Mesenchymal stem cell (in vitro differentiated cells and primary cell): ENCODE measurements around the gene EIF4EBP3.
"Not testable (repeated sequence)": the region's sequence is repeated elsewhere in the genome, so short reads cannot be mapped to it uniquely, and the experiment has no call there.

Experiments used
- DNase-seq: peaks from one replicate; pipeline ENCODE4 v3.0.0-alpha.2; 2013
- H2AFZ ChIP-seq: one replicate; pipeline ENCODE4 v1.6.1; 2013; ENCODE audit warnings: low read depth, mild to moderate bottlenecking, control low read depth, inconsistent platforms, low read length, moderate library complexity
- H2AK5ac ChIP-seq: 2 replicates; pipeline ENCODE4 v1.6.1; 2013; ENCODE audit warnings: low read length, moderate library complexity, mild to moderate bottlenecking, inconsistent platforms; ENCODE audit not compliant: severe bottlenecking
- H2BK120ac ChIP-seq: one replicate; pipeline ENCODE4 v1.6.1; 2013; ENCODE audit warnings: low read depth, mild to moderate bottlenecking, inconsistent platforms, low read length, moderate library complexity
- H2BK12ac ChIP-seq, 2 experiments: one replicate each; pipeline ENCODE4 v1.6.1; 2013; ENCODE audit warnings: inconsistent platforms in 2 of 2, low read length in 2 of 2, mild to moderate bottlenecking in 2 of 2, moderate library complexity in 2 of 2, control low read depth in 1 of 2
- H2BK15ac ChIP-seq: one replicate; pipeline ENCODE4 v1.6.1; 2013; ENCODE audit warnings: mild to moderate bottlenecking, low read depth, inconsistent platforms; ENCODE audit not compliant: poor library complexity, severe bottlenecking
- H2BK5ac ChIP-seq: 2 replicates; pipeline ENCODE4 v1.6.1; 2013; ENCODE audit warnings: low read depth, mild to moderate bottlenecking, low read length, control low read depth, inconsistent platforms; ENCODE audit not compliant: poor library complexity, severe bottlenecking
- H3K14ac ChIP-seq, 2 experiments: one replicate each; pipeline ENCODE4 v1.6.1; 2013; ENCODE audit warnings: inconsistent platforms in 2 of 2, low read length in 2 of 2, control low read depth in 1 of 2, mild to moderate bottlenecking in 1 of 2, moderate library complexity in 1 of 2
- H3K18ac ChIP-seq, 2 experiments: one replicate each; pipeline ENCODE4 v1.6.1; 2013; ENCODE audit warnings: inconsistent platforms in 2 of 2, low read length in 2 of 2, control low read depth in 1 of 2, low read depth in 1 of 2, mild to moderate bottlenecking in 1 of 2
- H3K23ac ChIP-seq, 2 experiments: one replicate each; pipeline ENCODE4 v1.6.1; 2013; ENCODE audit warnings: inconsistent platforms in 2 of 2, low read length in 2 of 2, mild to moderate bottlenecking in 2 of 2, moderate library complexity in 2 of 2, control low read depth in 1 of 2
- H3K27ac ChIP-seq: 2 replicates; pipeline ENCODE4 v1.5.1; 2013; ENCODE audit warnings: mild to moderate bottlenecking, moderate library complexity, low read length, control low read depth, inconsistent platforms; ENCODE audit not compliant: poor library complexity, severe bottlenecking
- H3K27me3 ChIP-seq, 2 experiments: 2 replicates each; pipeline versions ENCODE4 v1.6.1 to v1.7.0; 2013; ENCODE audit warnings: low read length in 2 of 2, mild to moderate bottlenecking in 2 of 2, moderate library complexity in 2 of 2, control low read depth in 1 of 2, inconsistent platforms in 1 of 2; ENCODE audit not compliant: control insufficient read depth in 1 of 2, insufficient read depth in 1 of 2
- H3K36me3 ChIP-seq, 2 experiments: 2 replicates each; pipeline versions ENCODE4 v1.6.1 to v1.7.0; 2013; ENCODE audit warnings: low read length in 2 of 2, control low read depth in 1 of 2, inconsistent platforms in 1 of 2, low read depth in 1 of 2, mild to moderate bottlenecking in 1 of 2; ENCODE audit not compliant: insufficient read depth in 2 of 2, control insufficient read depth in 1 of 2
- H3K4ac ChIP-seq, 2 experiments: one replicate each; pipeline ENCODE4 v1.6.1; 2013; ENCODE audit warnings: inconsistent platforms in 2 of 2, low read length in 2 of 2, mild to moderate bottlenecking in 2 of 2, moderate library complexity in 2 of 2, control low read depth in 1 of 2, low read depth in 1 of 2
- H3K4me1 ChIP-seq: 2 replicates; pipeline ENCODE4 v1.6.1; 2013; ENCODE audit warnings: low read depth, low read length, control low read depth; ENCODE audit not compliant: control insufficient read depth, insufficient read depth
- H3K4me2 ChIP-seq: 2 replicates; pipeline ENCODE4 v1.6.1; 2013; ENCODE audit warnings: low read length, mild to moderate bottlenecking, inconsistent platforms; ENCODE audit not compliant: poor library complexity, severe bottlenecking
- H3K4me3 ChIP-seq, 2 experiments: 2 replicates each; pipeline versions ENCODE4 v1.5.1 to v1.7.0; 2013; ENCODE audit warnings: low read length in 2 of 2, mild to moderate bottlenecking in 2 of 2, control low read depth in 1 of 2, low read depth in 1 of 2; ENCODE audit not compliant: insufficient read depth in 1 of 2
- H3K79me1 ChIP-seq: replicated peaks from 2 replicates; pipeline ENCODE4 v1.6.1; 2013; ENCODE audit warnings: mild to moderate bottlenecking, control low read depth, low read length, inconsistent platforms; ENCODE audit not compliant: poor library complexity, severe bottlenecking
- H3K9ac ChIP-seq: 2 replicates; pipeline ENCODE4 v1.7.0; 2013; ENCODE audit warnings: mild to moderate bottlenecking, low read length, moderate library complexity
- H3K9me3 ChIP-seq: 2 replicates; pipeline ENCODE4 v1.7.0; 2013; ENCODE audit warnings: mild to moderate bottlenecking, low read length; ENCODE audit not compliant: control insufficient read depth
- H4K8ac ChIP-seq: one replicate; pipeline ENCODE4 v1.6.1; 2013; ENCODE audit warnings: inconsistent platforms, mild to moderate bottlenecking, low read length, moderate library complexity
- H4K91ac ChIP-seq: one replicate; pipeline ENCODE4 v1.6.1; 2013; ENCODE audit warnings: mild to moderate bottlenecking, low read length, inconsistent platforms
- WGBS: methylation state at CpG from one replicate; pipeline ENCODE4 v1.1.7; 2013; ENCODE audit warnings: mixed read lengths; 5-methylcytosine and 5-hydroxymethylcytosine counted together

EIF4EBP3 gene

GRCh38 chr5:140593070-140593469, 45.6 kb downstream of the EIF4EBP3 start:
- not testable (repeated sequence) for H4K8ac ChIP-seq, H3K4me1 ChIP-seq, H3K18ac ChIP-seq, H2BK12ac ChIP-seq, H3K4me3 ChIP-seq, H2AFZ ChIP-seq, H4K91ac ChIP-seq, H3K79me1 ChIP-seq, H2BK120ac ChIP-seq, H3K4me2 ChIP-seq, H3K9me3 ChIP-seq, H3K9ac ChIP-seq, H3K23ac ChIP-seq, H2AK5ac ChIP-seq, DNase-seq, H3K27ac ChIP-seq, H2BK15ac ChIP-seq, H3K4ac ChIP-seq, H3K36me3 ChIP-seq, H2BK5ac ChIP-seq, H3K14ac ChIP-seq
- peaks cover 0 to 13% of the 10 kb centered on the region in 2 experiments for H3K27me3 ChIP-seq
- 77% methylated on average over 13 of the region's 14 CpGs for WGBS

GRCh38 chr5:140594169-140594568, 46.7 kb downstream of the EIF4EBP3 start:
- H3K9ac ChIP-seq = no peak overlapping the region
- no peak overlapping the region for H3K4me3 ChIP-seq
- no peak overlapping the region for H2BK5ac ChIP-seq
- no peak overlapping the region for H2BK12ac ChIP-seq
- no peak overlapping the region for H3K27ac ChIP-seq
- H3K4me1 ChIP-seq = peaks cover 2% of the 10 kb centered on the region
- no peak overlapping the region for H3K4me2 ChIP-seq
- no peak overlapping the region for H2AFZ ChIP-seq
- no peak overlapping the region for H2BK120ac ChIP-seq
- H2AK5ac ChIP-seq = no peak overlapping the region
- no peak overlapping the region for H4K8ac ChIP-seq
- H2BK15ac ChIP-seq = no peak overlapping the region
- H3K4ac ChIP-seq = no peak overlapping the region
- H3K9me3 ChIP-seq = no peaks in the 10 kb centered on the region
- H3K18ac ChIP-seq = no peak overlapping the region
- H3K14ac ChIP-seq = no peak overlapping the region
- H3K79me1 ChIP-seq = no peaks in the 10 kb centered on the region
- 70% methylated on average over 6 of the region's 6 CpGs for WGBS
- peak overlapping the region; percentile 54 for H4K91ac ChIP-seq
- peaks cover 0 to 13% of the 10 kb centered on the region in 2 experiments for H3K27me3 ChIP-seq
- H3K23ac ChIP-seq = no peak overlapping the region
- no peaks in the 10 kb centered on the region for H3K36me3 ChIP-seq
- no peak for DNase-seq

- H3K14ac ChIP-seq = no peak overlapping the region
- H3K4me2 ChIP-seq = no peak overlapping the region
- no peaks in the 10 kb centered on the region for H3K36me3 ChIP-seq
- no peak overlapping the region for H3K4me3 ChIP-seq
- no peak overlapping the region for H2BK120ac ChIP-seq
- peaks cover 2% of the 10 kb centered on the region for H3K4me1 ChIP-seq
- 82% methylated on average over 4 of the region's 5 CpGs for WGBS
- no peak overlapping the region for H3K9ac ChIP-seq
- no peak overlapping the region for H3K18ac ChIP-seq
- no peak overlapping the region for H4K91ac ChIP-seq
- no peak overlapping the region for H3K4ac ChIP-seq
- H2AK5ac ChIP-seq = no peak overlapping the region
- H3K27me3 ChIP-seq = peaks cover 0 to 13% of the 10 kb centered on the region in 2 experiments
- DNase-seq = no peak
- no peak overlapping the region for H3K27ac ChIP-seq
- H3K23ac ChIP-seq = no peak overlapping the region
- H2BK12ac ChIP-seq = no peak overlapping the region
- no peaks in the 10 kb centered on the region for H3K9me3 ChIP-seq
- no peak overlapping the region for H2AFZ ChIP-seq
- no peaks in the 10 kb centered on the region for H3K79me1 ChIP-seq
- no peak overlapping the region for H2BK15ac ChIP-seq
- no peak overlapping the region for H2BK5ac ChIP-seq
- H4K8ac ChIP-seq = no peak overlapping the region
Observed at GRCh38 chr5:140595538-140596300, 48.3 kb downstream of the EIF4EBP3 start.

GRCh38 chr5:140596321-140596741, 48.9 kb downstream of the EIF4EBP3 start:
- Histone ChIP-seq H3K4ac (no peak overlapping the region), H4K8ac (no peak overlapping the region), H3K18ac (no peak overlapping the region), H2AFZ (no peak overlapping the region), H3K23ac (no peak overlapping the region), H2BK5ac (no peak overlapping the region), H3K27ac (no peak overlapping the region), H3K4me3 (no peak overlapping the region), H2BK15ac (no peak overlapping the region), H3K9me3 (no peaks in the 10 kb centered on the region), H2AK5ac (no peak overlapping the region), H3K9ac (no peak overlapping the region), H3K14ac (no peak overlapping the region), H3K79me1 (no peaks in the 10 kb centered on the region), H2BK120ac (no peak overlapping the region), H3K4me2 (no peak overlapping the region), H3K36me3 (no peaks in the 10 kb centered on the region), H3K27me3 (peaks cover 0 to 13% of the 10 kb centered on the region in 2 experiments), H2BK12ac (no peak overlapping the region), H3K4me1 (peaks cover 2% of the 10 kb centered on the region), H4K91ac (no peak overlapping the region)
- WGBS = 66% methylated on average over 1 of the region's 1 CpG
- DNase-seq = no peak
